HG03558 (cell line): Measurements from ENCODE around the gene SLC6A19.
"Not testable (repeated sequence)": the region's sequence is repeated elsewhere in the genome, so short reads cannot be mapped to it uniquely, and the experiment has no call there.

Experiments used
- ATAC-seq: cut with Tn5 transposase; IDR thresholded peaks from one replicate; pipeline ENCODE4 v1.9.1; 2021; ENCODE audit warnings: moderate number of reproducible peaks; ENCODE audit not compliant: unreplicated experiment; ENCODE audit errors: extremely low read depth

The SLC6A19 gene

GRCh38 chr5:1217596-1218206 lies 16.3 kb downstream of the SLC6A19 start:
- ATAC-seq: no peak

DNA sequence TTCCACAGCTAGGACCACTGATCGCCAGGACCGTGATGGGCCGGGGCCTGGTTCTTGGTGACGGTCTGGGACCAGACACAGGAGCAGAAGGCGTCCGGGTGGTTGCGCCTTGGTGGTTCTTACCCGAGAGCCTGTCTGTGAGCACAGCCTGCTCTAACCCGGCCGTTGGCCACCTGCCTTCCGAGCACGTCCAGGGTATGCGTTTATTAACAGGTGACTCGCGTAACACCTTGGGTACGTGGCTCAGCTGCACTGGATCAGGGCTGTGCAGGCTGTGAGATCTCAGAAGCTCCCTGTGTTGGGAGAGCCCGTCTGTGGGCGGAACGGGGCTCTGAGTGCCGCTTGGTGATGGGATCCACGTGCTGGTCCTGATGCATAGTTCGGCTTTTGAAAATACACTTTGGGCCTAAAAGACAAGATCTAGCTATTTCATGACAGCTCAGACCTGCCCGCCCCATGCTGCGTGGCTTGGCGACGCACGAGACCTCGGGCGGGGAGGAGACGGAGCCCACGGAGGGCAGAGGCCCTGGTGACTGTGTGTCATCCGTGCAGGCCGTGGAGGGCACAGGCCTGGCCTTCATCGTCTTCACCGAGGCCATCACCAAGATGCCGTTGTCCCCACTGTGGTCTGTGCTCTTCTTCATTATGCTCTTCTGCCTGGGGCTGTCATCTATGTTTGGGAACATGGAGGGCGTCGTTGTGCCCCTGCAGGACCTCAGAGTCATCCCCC lies 17.1 kb downstream of the SLC6A19 start:
- ATAC-seq: no peak

- no peak for ATAC-seq
Measured at GRCh38 chr5:1219098-1219767, 17.8 kb downstream of the SLC6A19 start.

- no peak for ATAC-seq
Measured at GRCh38 chr5:1219768-1220100, 18.3 kb downstream of the SLC6A19 start.

GRCh38 chr5:1220351-1220750 lies 19.0 kb downstream of the SLC6A19 start:
- ATAC-seq: no peak

GRCh38 chr5:1220831-1221230 lies 19.4 kb downstream of the SLC6A19 start:
- no peak for ATAC-seq

GRCh38 chr5:1221721-1222120 lies 20.3 kb downstream of the SLC6A19 start:
- ATAC-seq: no peak

DNA sequence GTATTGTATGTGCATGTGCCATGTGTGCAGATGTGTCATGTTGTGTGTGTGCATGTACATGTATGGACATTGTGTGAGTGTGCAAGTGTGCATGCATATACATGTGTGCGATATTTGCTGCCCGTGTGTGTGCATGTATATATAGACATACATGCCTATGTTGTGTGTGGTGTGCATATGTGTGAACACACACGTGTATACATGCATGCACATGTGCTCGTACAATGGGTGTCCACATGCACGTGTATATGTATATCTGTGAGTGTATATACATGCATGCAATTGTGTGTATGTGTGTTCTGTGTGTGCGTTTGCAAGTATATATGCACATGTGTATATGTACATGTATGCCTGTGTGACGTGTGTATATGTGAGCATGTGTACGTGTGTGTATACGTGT lies 20.8 kb downstream of the SLC6A19 start:
- ATAC-seq: no peak

GRCh38 chr5:1222621-1223277 lies 21.4 kb downstream of the SLC6A19 start:
- ATAC-seq: no peak

GRCh38 chr5:1223278-1223670 lies 21.9 kb downstream of the SLC6A19 start:
- ATAC-seq: no peak

DNA sequence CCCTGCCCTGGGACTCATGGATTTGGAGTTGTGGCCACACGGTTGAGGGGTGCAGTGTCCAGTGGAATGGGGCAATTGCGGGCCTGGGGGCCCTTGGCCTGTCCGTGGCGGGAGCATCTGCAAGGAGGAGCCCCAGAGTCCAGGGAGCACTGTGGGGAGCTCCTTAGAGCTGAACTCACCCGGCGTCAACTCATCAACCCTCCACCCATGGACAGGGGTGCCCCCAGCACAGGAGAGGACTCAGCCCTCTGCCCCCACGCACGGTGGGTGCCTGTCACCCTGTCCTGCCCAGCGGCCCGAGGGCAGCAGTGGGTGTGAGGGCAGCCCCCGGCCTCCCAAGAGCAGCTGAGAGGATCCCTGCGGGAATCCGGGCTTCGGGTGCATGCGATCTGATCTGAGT lies 23.2 kb downstream of the SLC6A19 start:
- ATAC-seq: no peak

- no peak for ATAC-seq
Measured at GRCh38 chr5:1225081-1225480, 23.7 kb downstream of the SLC6A19 start, which contains the start of gene SLC6A18. TSS of gene SLC6A18 (plus strand) at chr5:1225381. CDS start at chr5:1225478, 97 bp downstream.

GRCh38 chr5:1226231-1226630 lies 24.8 kb downstream of the SLC6A19 start:
- ATAC-seq: no peak

DNA sequence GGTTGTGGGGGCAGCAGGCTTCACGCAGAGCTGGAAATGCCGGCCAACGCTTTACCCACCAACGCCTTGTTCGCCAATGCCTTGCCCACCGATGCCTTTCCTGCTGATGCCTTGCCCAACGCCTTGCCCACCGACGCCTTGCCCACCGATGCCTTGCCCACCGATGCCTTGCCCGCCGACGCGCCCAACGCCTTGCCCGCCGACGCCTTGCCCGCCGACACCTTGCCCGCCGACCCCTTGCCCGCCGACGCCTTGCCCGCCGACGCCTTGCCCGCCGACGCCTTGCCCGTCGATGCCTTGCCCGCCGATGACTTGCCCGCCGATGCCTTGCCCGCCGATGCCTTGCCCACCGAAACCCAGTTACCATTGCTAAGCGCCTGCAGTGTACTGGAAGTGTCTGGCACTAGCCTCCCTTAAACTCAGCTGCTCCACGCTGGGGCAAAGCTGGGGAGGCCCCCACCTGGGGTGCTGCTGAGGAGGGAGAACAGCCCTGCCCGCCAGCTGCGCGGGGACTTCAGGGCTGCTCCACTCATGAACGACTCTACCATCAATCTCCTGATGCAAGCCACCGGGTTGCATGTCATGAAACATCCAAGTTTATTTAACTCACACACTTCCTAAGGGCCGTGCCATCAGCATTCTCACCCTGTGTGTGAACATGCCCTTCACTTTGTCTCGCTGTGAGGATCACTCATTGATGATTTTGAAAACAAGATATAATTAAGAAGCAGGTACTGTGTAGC lies 25.6 kb downstream of the SLC6A19 start:
- ATAC-seq: no peak

DNA sequence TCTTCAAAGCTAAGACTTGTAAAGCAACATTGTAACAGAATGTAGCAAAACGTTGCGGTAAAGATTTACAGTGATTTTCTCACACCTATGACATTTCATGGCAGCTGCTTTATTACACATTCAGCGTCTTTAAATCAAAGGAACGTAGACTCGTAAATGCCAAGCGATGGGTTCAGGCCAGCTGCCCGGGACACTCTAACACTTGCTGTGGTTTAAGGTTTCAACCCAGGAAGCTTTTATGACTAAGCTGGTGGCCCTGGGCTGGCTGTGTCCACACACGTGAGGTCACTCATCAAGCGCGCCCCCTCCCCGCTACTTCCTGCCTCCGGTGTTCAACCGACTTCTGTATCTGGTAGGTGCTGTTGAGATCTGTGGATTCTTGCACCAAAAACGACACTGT lies 26.3 kb downstream of the SLC6A19 start:
- no peak for ATAC-seq

- ATAC-seq: no peak
Measured at GRCh38 chr5:1228120-1228519, 26.7 kb downstream of the SLC6A19 start.

DNA sequence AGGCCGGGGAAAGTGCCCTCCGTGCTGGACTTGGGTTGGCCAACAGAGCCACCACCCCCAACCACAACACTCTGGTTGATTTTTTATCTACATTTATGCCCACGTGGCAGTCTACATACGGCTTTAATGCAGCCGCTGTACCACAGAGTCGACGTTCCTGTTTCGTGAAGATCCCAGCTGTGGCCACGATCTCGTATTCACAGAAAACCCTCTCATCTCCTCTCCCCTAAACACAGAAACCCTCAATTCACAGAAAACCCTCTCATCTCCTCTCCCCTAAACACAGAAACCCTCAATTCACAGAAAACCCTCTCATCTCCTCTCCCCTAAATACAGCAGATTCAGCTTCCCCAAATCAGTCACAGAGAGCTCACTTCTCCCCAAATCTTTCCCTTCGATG lies 27.6 kb downstream of the SLC6A19 start:
- ATAC-seq: not testable (repeated sequence)

- no peak for ATAC-seq
Measured at GRCh38 chr5:1229822-1230221, 28.4 kb downstream of the SLC6A19 start.

DNA sequence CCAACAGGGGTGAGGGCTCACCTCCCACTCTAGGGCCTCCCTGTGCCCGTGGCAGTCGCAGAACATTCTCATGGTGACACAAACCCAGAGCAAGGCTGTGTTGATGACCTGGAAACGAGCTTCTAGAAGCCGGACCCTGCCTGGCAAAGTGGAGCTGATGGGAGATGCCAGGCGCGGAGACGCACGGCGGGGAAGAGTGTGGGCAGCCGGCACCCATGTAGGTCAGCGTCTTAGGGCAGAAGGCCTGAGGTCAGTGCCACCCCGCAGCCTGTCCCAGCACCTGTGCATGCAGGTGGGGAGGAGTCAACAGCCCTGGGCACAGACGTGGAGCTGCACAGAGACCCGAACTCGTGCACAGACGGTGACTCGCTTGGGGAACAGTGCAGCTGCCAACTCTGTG lies 29.2 kb downstream of the SLC6A19 start:
- ATAC-seq: no peak

DNA sequence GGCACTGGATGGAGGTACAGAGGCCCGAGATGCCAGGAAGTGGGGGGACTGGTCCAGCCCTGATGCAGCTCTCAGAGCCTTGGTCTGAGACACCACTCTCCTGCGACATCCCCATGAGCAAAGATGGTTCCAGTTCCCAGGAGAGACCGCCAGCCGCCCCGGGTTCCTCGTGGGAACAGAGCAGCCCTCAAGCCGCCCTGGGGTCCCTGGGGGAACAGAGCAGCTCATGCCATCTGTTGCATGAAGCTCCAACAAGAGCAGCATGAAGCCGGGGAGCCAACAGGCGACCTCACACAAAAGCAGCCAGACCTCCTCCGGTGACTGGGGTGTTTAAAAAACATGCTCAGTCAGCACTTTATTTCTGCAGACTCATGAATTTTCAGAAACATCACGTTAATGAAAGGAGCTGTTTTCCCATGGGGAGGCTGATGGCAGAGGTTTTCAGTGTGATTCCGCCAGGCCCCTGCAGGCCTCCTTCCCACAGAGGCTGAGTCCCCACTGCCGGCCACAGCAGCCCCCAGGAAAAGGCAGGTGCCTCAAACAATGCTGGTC lies 30.0 kb downstream of the SLC6A19 start:
- ATAC-seq: no peak
